Activated CD4-positive, alpha-beta T cell treated with anti-CD3 and anti-CD28 coated beads, Interleukin-2, amount 50 U/mL, for 48 hours (primary cell): ENCODE data around the gene CD177.
"Not testable (repeated sequence)": the region's sequence is repeated elsewhere in the genome, so short reads cannot be mapped to it uniquely, and the experiment has no call there.

Source experiments
- DNase-seq, 2 experiments: peaks; one replicate each; pipeline ENCODE4 v3.0.0-alpha.2; 2020

Gene CD177

DNA sequence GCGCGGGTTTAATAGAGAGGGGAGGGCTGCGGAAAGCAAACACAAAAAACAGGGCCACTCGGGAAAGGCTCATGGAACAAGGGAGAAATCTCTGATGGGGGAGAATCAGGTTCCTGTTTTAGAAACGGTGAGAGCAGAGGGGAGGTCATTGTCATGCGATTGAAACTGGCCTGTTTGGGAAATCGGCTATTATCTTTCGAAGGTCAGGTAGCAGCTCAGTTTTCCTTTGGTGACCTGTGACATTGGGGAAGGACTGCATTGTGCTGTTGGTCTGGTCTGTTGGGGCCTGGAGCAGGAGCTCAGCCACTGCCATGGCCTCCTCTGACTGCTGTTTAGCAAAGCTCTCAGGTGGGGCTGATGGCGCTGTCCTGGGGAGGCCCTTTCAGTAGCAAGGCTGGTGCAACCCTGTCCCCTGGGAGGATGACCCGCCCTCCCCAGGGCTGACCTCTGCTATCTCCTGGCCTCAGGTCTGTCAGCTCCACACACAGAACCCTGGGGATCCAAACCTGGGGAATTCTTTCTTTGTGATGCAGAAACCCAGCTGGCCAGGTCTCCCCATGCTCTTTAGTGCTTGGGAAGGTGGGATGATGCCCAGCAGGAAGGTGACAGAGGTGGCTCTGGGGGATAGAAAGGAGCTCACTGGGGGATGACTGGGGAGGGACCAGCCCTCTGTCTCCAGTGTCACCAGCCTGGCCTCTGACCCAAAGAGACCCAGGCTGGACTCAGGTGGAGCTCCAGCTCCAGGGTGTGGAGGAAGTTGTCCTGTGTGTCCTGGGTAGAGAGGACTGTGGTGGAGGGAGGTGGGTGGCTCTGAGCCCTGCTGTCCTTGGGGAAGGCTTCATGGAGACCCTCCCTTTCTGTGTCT lies 21.2 kb upstream of the CD177 start:
- no peak for DNase-seq

DNA sequence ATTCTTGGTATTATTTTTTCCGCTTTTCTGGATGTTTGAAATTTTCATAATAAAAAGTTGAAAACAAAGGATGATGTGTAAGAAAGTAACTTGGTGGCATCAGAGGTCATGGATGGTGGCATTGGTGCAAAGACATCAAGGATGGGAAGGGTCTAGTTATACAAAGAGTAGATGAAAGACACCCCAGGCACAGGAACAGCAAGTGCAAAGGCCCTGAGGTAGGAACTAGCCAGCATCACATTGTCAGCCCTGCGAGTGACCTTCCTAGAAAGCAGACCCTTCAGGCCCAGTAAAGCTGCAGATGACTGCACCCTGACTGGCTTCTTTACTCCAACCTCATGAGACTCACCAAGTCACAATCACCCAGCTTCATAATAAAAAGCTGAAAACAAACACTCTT lies 17.0 kb upstream of the CD177 start:
- DNase-seq = not testable (repeated sequence)

DNA sequence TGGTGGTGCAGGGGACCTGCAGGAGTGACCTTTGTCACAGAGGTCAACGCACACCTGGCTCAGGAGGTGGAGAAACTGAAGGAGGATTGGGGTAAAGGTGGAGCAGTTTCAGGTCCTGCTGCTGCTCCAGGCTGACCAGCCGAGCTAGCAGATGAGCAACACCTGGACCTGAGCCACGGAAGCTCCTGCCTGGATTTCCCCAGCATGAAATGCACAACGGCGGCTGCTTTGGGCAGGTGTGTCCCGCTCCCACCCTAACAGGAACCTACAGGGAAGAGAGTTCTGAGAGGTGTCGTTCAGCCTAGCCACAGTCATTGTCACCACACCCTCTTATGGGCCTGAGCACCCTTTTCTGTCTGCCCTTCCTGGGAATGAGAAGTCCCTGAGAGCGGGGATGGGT lies 15.7 kb upstream of the CD177 start:
- no peak for DNase-seq

DNA sequence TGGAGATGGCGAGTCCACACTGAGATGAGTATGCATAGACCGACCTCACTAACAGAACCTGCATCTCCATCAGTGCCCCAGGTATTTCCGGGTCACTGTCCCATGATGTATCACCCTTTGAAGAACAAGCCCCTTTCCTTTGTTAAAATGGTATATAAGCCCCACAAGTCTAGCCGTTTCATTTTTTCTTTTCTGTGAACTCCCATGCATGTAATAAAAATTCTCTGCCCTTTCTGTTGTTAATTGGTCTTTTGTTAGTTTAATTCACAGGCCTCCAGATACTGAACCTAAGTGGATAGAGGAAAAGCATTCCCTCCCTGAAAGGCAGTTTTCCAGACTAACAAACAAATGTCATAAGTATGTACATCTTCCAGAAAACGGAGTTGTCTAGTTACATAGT lies 15.0 kb upstream of the CD177 start:
- DNase-seq = no peak

DNA sequence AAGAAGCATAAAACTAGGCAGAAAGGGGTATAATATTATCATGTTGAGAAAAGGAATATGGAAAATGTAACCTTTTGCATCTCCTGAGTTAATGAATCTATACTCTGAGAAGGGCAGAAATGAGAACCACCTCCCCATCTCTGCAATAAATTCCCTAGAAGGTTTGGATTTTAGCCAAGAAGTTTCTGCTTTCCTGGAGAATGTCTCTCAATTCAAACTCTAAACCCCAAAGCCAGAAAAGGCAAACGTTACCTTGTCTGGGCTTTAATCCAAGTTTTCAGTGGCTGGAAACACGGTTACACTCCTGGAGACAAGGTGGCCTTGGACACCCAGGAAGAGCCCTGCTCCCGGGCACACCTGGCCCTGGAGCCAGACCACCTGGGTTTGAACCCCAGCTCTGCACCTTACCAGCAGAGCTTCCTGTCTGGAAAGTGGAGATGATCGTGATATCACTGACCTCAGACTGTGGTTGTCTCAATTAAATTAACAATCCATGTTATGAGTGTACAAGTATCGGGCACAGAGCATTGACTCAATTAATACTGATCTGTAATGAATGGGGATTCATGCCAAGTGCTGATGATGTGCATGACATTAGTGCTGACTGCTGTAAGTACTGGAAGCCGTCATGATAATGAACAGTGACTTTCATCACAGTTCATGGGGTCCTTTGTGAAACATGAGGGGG lies 14.1 kb upstream of the CD177 start:
- not testable (repeated sequence) for DNase-seq

DNA sequence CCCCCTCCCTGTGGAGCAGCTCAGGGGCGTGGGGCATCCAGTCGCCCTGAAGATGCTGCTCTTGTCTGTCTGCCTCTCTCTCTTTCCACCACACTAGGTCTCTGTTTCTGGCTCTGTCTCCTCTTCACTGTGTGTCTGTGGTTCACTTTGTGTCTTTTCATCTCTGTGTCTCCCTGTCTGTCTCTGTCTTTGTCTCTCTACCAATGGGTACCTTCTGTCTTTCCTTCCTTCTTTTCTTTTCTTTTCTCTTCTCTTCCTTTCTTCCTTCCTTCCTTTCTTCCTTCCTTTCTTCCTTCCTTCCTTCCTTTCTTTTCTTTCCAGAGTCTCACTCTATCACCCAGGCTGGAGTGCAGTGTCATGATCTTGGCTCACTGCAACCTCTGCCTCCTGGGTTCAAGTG lies 13.4 kb upstream of the CD177 start:
- DNase-seq = not testable (repeated sequence)

DNA sequence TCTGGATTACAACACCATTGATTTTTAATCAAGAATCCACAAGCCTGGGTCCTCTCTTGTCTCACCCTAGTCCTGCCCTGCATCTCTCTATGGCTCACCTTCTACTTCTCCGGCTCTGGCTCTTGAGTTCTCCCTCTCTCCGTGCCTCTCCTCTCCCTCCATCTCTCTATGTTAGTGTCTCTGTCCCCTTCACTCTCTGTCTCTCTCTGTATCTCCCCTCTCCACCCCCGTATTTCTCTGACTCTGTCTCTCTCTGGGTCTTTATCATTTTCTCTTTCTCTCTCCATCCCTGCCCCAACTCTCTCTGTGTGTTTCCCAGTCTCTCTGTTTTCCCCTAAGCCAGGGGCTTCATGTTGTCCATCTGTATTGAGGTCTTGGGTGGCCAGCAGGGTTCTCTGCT lies 12.4 kb upstream of the CD177 start:
- DNase-seq = not testable (repeated sequence)

DNA sequence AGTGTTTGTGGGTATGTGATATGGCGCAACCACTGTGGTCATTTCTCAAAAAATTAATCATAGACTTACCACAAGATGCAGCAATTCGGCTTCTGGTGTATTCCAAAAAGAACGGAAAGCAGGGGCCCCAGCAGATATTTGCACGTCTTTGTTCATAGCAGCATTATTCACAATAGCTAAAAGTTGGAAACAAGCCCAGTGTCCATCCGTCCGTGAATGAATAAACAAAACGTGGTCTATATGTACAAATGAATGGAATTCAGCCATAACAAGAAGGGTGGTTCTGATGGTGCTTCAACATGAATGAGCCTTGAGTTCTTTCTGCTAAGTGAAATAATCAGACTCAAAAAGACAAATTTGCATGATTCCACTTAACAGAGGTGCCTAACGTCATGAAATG lies 11.4 kb upstream of the CD177 start:
- DNase-seq = not testable (repeated sequence)

DNA sequence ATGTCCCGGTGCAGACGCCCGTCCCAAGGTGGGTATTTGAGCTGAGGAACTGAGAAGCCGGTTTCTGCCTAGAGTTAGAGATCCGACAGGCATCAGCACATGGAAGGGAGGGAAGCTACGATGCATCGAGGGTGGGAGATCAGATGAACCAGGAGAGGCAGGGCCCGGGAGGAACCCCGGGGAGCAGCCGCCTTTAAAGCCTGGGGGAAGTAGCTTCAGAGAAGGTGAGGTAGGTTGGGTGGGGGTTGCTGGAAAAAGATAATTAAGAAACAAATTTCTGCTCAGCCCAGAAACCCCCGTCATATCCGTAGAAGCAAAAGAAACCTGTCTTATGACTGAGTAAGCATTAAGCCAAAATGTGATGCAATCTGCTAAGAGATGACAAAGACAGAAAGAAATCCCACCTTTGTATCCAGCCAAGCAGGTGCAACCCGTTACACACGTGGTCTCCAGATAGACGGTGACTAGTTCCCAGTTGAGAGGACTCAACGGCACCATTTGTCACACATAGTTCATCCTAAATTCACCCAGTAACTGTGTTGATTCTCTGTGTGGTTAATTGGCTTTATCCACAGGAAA lies 9.1 kb upstream of the CD177 start:
- not testable (repeated sequence) for DNase-seq

DNA sequence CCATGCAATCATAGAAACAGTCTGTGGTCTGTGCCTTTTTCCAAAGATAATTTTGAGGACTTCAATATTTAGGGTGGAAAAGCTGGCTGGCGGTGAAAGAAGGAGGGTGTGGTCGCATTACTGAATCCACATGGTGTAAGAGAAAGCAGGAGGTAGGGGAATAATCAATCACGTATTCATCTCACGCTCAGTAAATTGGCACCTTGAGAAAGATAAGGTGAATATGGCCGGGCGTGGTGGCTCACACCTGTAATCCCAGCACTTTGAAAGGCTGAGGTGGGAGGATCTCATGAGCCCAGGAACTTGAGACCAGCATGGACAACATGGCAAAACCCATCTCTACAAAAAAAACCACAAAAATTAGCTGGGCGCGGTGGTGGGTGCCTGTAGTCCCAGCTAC lies 3.7 kb upstream of the CD177 start:
- not testable (repeated sequence) for DNase-seq

DNA sequence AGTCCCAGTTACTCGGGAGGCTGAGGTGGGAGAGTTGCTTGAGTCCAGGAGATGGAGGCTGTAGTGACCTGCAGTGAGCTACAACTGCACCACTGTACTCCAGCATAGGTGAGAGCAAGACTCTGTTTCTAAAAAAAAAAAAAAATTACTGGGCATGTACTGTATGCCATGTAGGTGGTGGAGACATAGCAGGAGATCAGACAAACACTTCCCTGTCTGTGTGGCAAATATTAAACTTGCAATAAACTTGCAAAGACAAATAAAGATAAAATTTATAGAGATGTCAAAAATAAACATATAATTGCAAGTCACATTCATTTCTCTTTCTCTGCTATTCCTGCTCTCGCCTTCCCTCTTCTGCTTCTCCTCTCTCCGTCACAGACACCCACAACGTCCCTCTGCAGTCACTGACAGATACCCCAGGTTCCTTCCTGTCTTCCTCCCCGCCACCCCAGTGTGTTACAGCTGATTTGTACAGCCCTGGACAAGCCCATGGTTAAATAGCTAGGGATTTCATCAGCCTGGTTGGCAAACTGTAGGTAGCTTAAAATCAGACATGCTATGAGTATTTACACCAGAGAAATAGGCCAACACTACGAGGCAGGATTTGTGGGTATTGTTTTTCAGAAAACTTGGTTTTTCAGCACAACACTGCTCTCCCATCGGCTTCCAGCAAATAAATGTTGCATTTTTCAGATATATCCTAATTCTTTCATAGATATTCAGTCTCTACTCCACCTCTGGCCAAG lies 1.3 kb upstream of the CD177 start:
- DNase-seq = no peak

DNA sequence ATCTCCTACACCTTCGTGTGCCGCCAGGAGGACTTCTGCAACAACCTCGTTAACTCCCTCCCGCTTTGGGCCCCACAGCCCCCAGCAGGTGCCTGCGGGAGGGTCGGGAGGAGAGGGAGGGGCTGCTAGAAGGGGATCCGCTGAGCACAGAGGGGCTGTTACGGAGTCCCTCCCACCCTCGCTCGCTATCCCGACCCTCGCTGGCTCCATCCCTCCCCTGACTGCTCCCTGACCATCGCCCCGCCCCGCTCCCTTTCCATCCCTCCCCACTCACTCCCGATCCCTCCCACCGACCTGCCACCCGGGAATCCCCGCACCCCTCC lies 780 bp downstream of the CD177 start:
- DNase-seq = no peak

DNA sequence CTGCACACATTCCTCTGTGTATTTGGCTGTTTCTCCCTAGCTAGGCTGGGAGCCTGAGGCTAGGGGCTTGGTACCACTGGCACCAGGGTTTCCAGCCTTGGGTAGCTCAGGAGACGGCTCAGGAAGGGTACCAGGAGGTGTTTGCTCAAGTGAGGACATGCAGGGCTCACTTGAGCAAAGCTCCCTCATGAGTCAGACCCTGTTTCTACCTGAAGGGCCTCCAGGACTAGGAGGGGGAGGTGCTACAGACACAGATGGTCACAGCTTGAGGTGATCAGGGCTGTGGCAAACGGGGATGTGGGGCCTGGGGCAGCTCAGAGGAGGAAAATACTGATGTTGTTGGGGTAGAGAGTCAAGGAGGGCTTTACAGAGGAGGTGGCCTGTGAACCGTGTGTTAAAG lies 3.3 kb downstream of the CD177 start:
- DNase-seq = not testable (repeated sequence)

DNA sequence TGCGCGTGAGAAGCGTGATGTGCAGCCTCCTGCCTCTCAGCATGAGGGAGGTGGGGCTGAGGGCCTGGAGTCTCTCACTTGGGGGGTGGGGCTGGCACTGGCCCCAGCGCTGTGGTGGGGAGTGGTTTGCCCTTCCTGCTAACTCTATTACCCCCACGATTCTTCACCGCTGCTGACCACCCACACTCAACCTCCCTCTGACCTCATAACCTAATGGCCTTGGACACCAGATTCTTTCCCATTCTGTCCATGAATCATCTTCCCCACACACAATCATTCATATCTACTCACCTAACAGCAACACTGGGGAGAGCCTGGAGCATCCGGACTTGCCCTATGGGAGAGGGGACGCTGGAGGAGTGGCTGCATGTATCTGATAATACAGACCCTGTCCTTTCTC lies 8.7 kb downstream of the CD177 start:
- no peak for DNase-seq

DNA sequence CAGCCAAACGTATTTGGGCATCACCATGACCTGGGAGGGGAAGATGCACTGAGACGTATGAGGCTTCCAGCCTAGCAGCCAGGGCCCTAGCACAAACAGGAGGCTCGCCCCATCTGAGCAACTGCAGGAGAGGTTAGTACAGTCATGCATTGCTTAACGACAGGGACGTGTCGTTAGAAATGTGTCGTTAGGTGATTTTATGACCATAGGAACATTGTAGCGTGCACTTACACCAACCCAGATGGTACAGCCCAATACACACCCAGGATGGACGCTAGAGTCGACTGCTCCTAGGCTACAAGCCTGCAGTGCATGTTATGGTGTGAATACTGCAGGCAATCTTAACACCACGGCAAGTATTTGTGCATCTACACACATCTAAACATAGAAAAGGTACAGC lies 9.3 kb downstream of the CD177 start:
- DNase-seq = no peak

DNA sequence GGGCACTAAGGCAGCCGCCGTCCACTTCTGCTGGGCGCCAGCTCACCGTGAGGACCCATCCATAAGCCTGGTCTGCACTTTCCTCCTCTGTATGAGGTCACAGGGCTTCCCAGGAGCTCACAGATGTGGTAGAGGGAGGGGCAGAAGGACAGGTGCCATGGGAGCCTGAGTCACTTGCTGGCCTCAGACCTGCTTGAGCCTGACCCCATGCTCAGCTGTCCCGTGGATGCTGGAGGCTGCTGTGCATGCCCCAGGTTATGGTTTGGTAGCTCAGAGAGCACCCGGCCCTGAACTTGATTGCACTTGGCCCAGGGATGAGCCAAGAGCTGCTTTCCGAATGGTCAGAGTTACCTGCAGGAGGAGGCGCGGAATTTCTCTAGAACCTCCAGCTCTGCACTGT lies 12.2 kb downstream of the CD177 start:
- not testable (repeated sequence) for DNase-seq

DNA sequence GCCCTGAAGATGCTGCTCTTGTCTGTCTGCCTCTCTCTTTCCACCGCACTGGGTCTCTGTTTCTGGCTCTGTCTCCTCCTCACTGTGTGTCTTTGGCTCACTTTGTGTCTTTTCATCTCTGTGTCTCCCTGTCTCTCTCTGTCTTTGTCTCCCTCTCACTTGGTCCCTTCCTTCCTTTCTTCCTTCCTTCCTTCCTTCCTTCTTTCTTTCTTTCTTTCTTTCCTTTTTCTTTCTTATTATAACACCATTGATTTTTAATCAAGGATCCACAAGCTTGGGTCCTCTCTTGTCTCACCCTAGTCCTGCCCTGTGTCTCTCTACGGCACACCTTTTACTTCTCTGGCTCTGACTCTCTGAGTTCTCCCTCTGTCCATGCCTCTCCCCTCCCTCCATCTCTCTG lies 14.3 kb downstream of the CD177 start:
- DNase-seq = no peak

DNA sequence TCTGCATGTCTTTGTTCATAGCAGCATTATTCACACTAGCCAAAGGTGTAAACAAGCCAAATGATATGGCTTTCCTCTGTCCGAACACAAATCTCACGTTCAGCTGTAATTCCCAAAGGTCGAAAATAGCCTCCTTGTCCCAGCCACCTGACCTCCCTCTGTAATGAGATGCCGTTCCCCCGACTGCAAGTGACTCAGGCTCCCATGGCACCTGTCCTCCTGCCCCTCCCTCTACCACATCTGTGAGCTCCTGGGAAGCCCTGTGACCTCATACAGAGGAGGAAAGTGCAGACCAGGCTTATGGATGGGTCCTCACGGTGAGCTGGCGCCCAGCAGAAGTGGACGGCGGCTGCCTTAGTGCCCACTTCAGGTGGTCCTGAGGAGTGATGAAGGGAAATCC lies 15.4 kb downstream of the CD177 start:
- not testable (repeated sequence) for DNase-seq

DNA sequence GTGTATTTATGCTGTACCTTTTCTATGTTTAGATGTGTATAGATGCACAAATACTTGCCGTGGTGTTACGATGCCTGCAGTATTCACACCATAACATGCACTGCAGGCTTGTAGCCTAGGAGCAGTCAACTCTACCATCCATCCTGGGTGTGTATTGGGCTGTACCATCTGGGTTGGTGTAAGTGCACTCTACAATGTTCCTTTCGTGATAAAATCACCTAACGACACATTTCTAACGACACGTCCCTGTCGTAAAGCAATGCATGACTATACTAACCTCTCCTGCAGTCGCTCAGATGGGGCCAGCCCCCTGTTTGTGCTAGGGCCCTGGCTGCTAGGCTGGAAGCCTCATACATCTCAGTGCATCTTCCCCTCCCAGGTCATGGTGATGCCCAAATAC lies 18.4 kb downstream of the CD177 start:
- no peak for DNase-seq

DNA sequence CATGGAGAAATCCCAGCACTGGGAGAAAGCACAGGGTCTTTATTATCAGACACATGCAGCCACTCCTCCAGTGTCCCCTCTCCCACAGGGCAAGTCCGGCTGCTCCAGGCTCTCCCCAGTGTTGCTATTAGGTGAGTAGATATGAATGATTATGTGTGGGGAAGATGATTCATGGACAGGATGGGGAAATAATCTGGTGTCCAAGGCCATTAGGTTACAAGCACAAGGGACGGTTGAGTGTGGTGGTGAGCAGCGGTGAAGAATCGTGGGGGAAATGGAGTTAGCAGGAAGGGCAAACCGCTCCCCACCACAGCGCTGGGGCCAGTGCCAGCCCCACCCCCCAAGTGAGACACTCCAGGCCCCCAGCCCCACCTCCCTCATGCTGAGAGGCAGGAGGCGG lies 19.0 kb downstream of the CD177 start:
- no peak for DNase-seq

DNA sequence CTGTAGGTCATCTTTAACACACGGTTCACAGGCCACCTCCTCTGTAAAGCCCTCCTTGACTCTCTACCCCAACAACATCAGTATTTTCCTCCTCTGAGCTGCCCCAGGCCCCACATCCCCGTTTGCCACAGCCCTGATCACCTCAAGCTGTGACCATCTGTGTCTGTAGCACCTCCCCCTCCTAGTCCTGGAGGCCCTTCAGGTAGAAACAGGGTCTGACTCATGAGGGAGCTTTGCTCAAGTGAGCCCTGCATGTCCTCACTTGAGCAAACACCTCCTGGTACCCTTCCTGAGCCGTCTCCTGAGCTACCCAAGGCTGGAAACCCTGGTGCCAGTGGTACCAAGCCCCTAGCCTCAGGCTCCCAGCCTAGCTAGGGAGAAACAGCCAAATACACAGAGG lies 24.1 kb downstream of the CD177 start:
- DNase-seq = not testable (repeated sequence)

DNA sequence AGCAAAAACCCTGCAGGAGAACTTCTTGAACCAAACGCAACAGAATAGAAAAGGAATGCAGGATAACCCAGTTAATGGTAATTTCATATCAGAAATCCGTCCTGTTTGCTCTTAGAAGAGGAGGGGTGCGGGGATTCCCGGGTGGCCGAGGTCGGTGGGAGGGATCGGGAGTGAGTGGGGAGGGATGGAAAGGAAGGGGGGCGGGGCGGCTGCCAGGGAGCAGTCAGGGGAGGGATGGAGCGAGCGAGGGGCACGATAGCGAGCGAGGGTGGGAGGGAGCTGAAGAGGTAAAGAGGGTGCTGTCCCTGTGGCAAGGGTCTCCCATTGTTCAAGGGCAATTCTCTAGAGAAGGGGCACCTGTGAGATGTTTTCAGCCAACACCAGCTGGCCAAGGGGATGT lies 26.5 kb downstream of the CD177 start:
- no peak for DNase-seq

DNA sequence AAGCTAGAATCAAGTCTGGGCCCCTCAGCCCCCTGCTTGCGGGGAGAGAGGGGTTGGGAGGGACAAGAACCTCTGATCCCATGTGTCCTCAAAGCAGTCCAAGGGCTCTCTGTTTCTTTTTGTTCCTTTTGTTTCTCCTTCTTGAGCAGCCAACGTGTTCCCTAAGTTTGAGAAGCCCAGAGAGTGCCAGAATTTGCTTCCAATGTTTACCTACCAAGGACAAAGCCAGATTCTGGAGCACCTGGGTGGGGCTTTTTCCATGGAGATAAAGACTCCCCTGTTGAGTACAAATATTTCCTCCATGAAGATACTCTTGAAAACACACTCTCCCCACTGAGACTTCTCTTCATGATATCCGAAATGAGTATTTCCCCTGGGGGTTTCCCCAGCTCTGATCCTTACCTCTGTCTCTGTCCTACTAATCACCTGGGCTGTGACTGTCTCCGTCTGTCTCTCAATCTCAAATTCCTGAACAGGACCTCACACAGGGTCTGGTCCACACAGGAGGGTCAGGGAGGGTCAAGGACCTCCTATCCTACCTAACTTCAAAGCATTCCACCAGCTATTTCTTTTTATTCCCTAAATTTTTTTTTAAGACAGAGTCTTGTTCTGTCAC lies 27.4 kb downstream of the CD177 start:
- no peak for DNase-seq
